Liver (tissue), 9 donors: ENCODE data around the gene CCDC32. TPM values are rescaled to one million over a fixed set of nuclear protein-coding genes. Genes with fewer than 3 reads are reported as not detected.

ENCODE experiments used
- DNase-seq: peaks from one replicate; pipeline ENCODE4 v3.0.0-alpha.2; 2017; ENCODE audit warnings: low spot score
- H3K27ac ChIP-seq, 2 donors: one replicate each; pipeline ENCODE4 v1.7.0; 2013; ENCODE audit warnings: inconsistent platforms in 2 of 2, low read length in 2 of 2, control low read depth in 1 of 2, low read depth in 1 of 2, mild to moderate bottlenecking in 1 of 2
- H3K27me3 ChIP-seq, 4 donors: one replicate each; pipeline versions ENCODE4 v1.6.1 to v1.7.0; 2013; ENCODE audit warnings: low read length in 3 of 4, inconsistent platforms in 1 of 4, mild to moderate bottlenecking in 1 of 4, moderate library complexity in 1 of 4; ENCODE audit not compliant: control insufficient read depth in 4 of 4, insufficient read depth in 4 of 4
- H3K36me3 ChIP-seq, 4 donors: one replicate each; pipeline versions ENCODE4 v1.6.1 to v1.7.0; 2013; ENCODE audit warnings: low read length in 3 of 4, mild to moderate bottlenecking in 3 of 4, low read depth in 1 of 4, moderate library complexity in 1 of 4; ENCODE audit not compliant: control insufficient read depth in 4 of 4, insufficient read depth in 3 of 4
- H3K4me1 ChIP-seq, 4 donors: one replicate each; pipeline versions ENCODE4 v1.6.1 to v1.7.0; 2013; ENCODE audit warnings: low read length in 3 of 4, mild to moderate bottlenecking in 3 of 4, moderate library complexity in 1 of 4; ENCODE audit not compliant: control insufficient read depth in 4 of 4, insufficient read depth in 4 of 4
- H3K4me3 ChIP-seq, 3 donors: one replicate each; pipeline versions ENCODE4 v1.6.1 to v1.7.0; 2013; ENCODE audit warnings: low read length in 3 of 3, control low read depth in 1 of 3, low read depth in 1 of 3, mild to moderate bottlenecking in 1 of 3
- H3K9ac ChIP-seq, 2 donors: one replicate each; pipeline ENCODE4 v1.7.0; 2013; ENCODE audit warnings: low read length in 2 of 2, mild to moderate bottlenecking in 2 of 2, moderate library complexity in 2 of 2, control low read depth in 1 of 2, low read depth in 1 of 2
- H3K9me3 ChIP-seq, 4 donors: one replicate each; pipeline versions ENCODE4 v1.6.1 to v1.7.0; 2013; ENCODE audit warnings: low read length in 3 of 4; ENCODE audit not compliant: control insufficient read depth in 4 of 4
- FOXA1 ChIP-seq: IDR thresholded peaks from 2 replicates; pipeline ENCODE4 v1.6.1; 2016; ENCODE audit warnings: antibody characterized with exemption
- GABPA ChIP-seq, 2 donors: IDR thresholded peaks in 1 of 2; conservative IDR thresholded peaks in 1 of 2; 2 replicates each; pipeline ENCODE4 v1.6.1; 2016; ENCODE audit warnings: antibody characterized with exemption in 2 of 2, mild to moderate bottlenecking in 1 of 2, moderate library complexity in 1 of 2
- HNF4A ChIP-seq, 2 donors: conservative IDR thresholded peaks; 2 replicates each; pipeline ENCODE4 v1.6.1; 2016; ENCODE audit warnings: antibody characterized with exemption in 2 of 2, mild to moderate bottlenecking in 2 of 2
- HNF4G ChIP-seq: IDR thresholded peaks from 2 replicates; pipeline ENCODE4 v1.6.1; 2016; ENCODE audit warnings: antibody characterized with exemption
- NR2F2 ChIP-seq: IDR thresholded peaks from 2 replicates; pipeline ENCODE4 v1.6.1; 2016; ENCODE audit warnings: antibody characterized with exemption
- RAD21 ChIP-seq, 2 donors: IDR thresholded peaks; 2 replicates each; pipeline ENCODE4 v1.6.1; 2016; ENCODE audit warnings: antibody characterized with exemption in 2 of 2, mild to moderate bottlenecking in 2 of 2
- REST ChIP-seq: IDR thresholded peaks from 2 replicates; pipeline ENCODE4 v1.6.1; 2016; ENCODE audit warnings: antibody characterized with exemption, mild to moderate bottlenecking
- RXRA ChIP-seq, 2 donors: IDR thresholded peaks; 2 replicates each; pipeline ENCODE4 v1.6.1; 2017 to 2018; ENCODE audit warnings: antibody characterized with exemption in 2 of 2, mild to moderate bottlenecking in 1 of 2
- YY1 ChIP-seq: IDR thresholded peaks from 2 replicates; pipeline ENCODE4 v1.6.1; 2016; ENCODE audit warnings: antibody characterized with exemption, mild to moderate bottlenecking
- WGBS: extraction: QIAGEN DNeasy Blood & Tissue Kit; methylation state at CpG from one replicate; pipeline ENCODE4 v1.1.7; 2013; 5-methylcytosine and 5-hydroxymethylcytosine counted together
- polyA plus RNA-seq, 2 donors: library from polyadenylated mRNA; stranded (reverse) in 1 of 2; unstranded in 1 of 2; fragments of 200-250 nt in 1 of 2; fragments of >200 nt in 1 of 2; fragmentation: Nextera tagmentation in 1 of 2; extraction: Ambion mirVana in 1 of 2; gene quantifications; one replicate each; pipeline versions ENCODE4 v1.2.1 to v1.2.3, GENCODE V29; 2013 to 2015
- total RNA-seq, 2 donors: library from RNA; depleted of rRNA; stranded (reverse); fragments of >200 nt; gene quantifications; one replicate each; pipeline ENCODE4 v1.2.3, GENCODE V29; 2014
- TF ChIP-seq, protein P1 (sequence below): IDR thresholded peaks from 2 replicates; pipeline ENCODE4 v1.6.1; 2016; ENCODE audit warnings: antibody characterized with exemption
- TF ChIP-seq, protein P2 (sequence below): IDR thresholded peaks from 2 replicates; pipeline ENCODE4 v1.6.1; 2016; ENCODE audit warnings: antibody characterized with exemption
- donor health status: healthy.
- donor health status: healthy.
- donor health status: healthy.
- donor health status: healthy.
- donor health status: healthy.

CCDC32 gene
- total and polyA plus RNA-seq, 4 donors, result 7.9 to 13.5 (median 8.9) TPM

DNA sequence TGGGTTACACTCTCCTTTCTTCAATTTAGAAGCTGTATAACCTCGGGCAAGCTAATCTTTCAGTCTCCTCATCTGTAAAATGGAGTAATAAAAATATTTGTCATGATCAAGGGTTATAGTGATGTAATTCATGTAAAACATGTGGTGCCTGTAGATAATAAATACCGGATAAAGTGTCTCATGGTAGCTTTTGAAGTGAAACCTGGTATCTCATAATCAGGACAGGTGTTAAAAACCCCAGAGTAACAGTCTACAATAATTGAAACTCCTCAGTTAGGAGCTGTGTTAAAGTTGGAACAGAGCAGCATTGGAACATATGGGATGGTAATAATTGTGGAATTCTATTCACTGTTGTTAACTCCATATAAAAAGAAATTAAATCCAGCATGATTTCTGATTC, 28.3 kb upstream of the CCDC32 start:
- no peak for TF ChIP-seq YY1
- peaks cover 0 to 13% (median 9%) of the 10 kb centered on the region in 4 donors for H3K4me1 ChIP-seq
- H3K36me3 ChIP-seq, result no peaks in the 10 kb centered on the region
- H3K27ac ChIP-seq, result no peak overlapping the region
- H3K9ac ChIP-seq, result no peak overlapping the region
- no peaks in the 10 kb centered on the region for H3K9me3 ChIP-seq
- H3K27me3 ChIP-seq, result no peaks in the 10 kb centered on the region
- no peak for DNase-seq
- H3K4me3 ChIP-seq, result no peak overlapping the region
- 78% methylated on average over 2 of the region's 2 CpGs for WGBS

DNA sequence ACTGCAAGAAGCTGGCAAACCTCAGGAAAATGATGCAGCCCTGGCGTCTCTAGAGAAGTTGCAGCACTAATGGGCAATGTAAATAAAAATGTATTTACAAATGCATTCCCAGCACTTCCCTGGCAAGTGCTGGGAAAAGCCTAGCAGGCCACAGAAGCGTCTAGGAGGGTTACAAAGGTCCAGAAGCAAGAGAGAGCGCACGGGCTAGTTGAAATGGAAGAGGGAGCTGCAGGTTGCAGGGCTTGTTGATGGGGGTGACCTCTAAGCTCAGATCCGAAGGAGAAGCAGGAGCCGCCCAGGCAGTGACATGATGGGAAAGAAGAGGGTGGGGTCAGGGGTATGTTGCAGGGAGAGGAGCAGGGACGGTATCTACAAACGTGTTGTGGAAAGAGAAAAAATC, 26.5 kb upstream of the CCDC32 start:
- Histone ChIP-seq H3K4me3 (no peak overlapping the region), H3K27ac (no peak overlapping the region), H3K9me3 (no peaks in the 10 kb centered on the region), H3K4me1 (peaks cover 0 to 13% (median 9%) of the 10 kb centered on the region in 4 donors), H3K27me3 (no peaks in the 10 kb centered on the region), H3K9ac (no peak overlapping the region), H3K36me3 (no peaks in the 10 kb centered on the region)
- TF ChIP-seq FOXA1 (no peak), RXRA (IDR thresholded peaks at IDR 0.05) (no peak)
- TF ChIP-seq, protein P1, sequence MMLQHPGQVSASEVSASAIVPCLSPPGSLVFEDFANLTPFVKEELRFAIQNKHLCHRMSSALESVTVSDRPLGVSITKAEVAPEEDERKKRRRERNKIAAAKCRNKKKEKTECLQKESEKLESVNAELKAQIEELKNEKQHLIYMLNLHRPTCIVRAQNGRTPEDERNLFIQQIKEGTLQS, result no peak
- no peak for DNase-seq
- 72% methylated on average over 8 of the region's 8 CpGs for WGBS

GRCh38 chr15:40590667-40591050, 25.8 kb upstream of the CCDC32 start:
- Histone ChIP-seq H3K36me3 (no peaks in the 10 kb centered on the region), H3K4me1 (peaks cover 0 to 13% (median 9%) of the 10 kb centered on the region in 4 donors), H3K9me3 (no peaks in the 10 kb centered on the region), H3K27ac (no peak overlapping the region), H3K9ac (no peak overlapping the region), H3K4me3 (no peak overlapping the region), H3K27me3 (no peaks in the 10 kb centered on the region)
- TF ChIP-seq HNF4A (conservative IDR thresholded peaks at IDR 0.05) (no peak), REST (no peak), RAD21 (IDR thresholded peaks at IDR 0.05) (no peak), HNF4G (no peak), FOXA1 (no peak), GABPA (IDR thresholded peaks at IDR 0.05 in 1 of 2, conservative IDR thresholded peaks at IDR 0.05 in 1 of 2) (no peak), NR2F2 (no peak)
- TF ChIP-seq, protein P2, sequence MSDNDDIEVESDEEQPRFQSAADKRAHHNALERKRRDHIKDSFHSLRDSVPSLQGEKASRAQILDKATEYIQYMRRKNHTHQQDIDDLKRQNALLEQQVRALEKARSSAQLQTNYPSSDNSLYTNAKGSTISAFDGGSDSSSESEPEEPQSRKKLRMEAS, result no peak
- TF ChIP-seq, protein P1, result no peak
- WGBS, result 66% methylated on average over 12 of the region's 12 CpGs
- DNase-seq, result no peak
